Activated T-helper 1 cell treated with anti-CD3 and anti-CD28 coated beads, Interleukin-2, amount 50 U/mL, for 16 hours (primary cell): ENCODE data around the gene CCDC51.
A peak's percentile ranks its signal among the peaks of the same experiment; 100 is the strongest.
"Not testable (repeated sequence)": the region's sequence is repeated elsewhere in the genome, so short reads cannot be mapped to it uniquely, and the experiment has no call there.

ENCODE experiments used
- DNase-seq, 2 donors: peaks; one replicate each; pipeline ENCODE4 v3.0.0-alpha.2; 2020; ENCODE audit warnings: low read depth in 1 of 2, low spot score in 1 of 2

CCDC51 gene

GRCh38 chr3:48407542-48408099 lies 32.3 kb downstream of the CCDC51 start:
- no peak for DNase-seq

- DNase-seq = no peak
These were observed 33.2 kb downstream of the CCDC51 start for GRCh38 chr3:48406443-48407431.

- no peak for DNase-seq
These were observed 33.9 kb downstream of the CCDC51 start for GRCh38 chr3:48405971-48406370.

- no peak for DNase-seq
These were observed 34.5 kb downstream of the CCDC51 start for GRCh38 chr3:48405343-48405881.

GRCh38 chr3:48404440-48405342 lies 35.2 kb downstream of the CCDC51 start:
- DNase-seq = no peak

GRCh38 chr3:48403533-48404439 lies 36.1 kb downstream of the CCDC51 start:
- DNase-seq = peak in 1 of 2 donors; percentile 1

GRCh38 chr3:48402907-48403306 lies 37.0 kb downstream of the CCDC51 start:
- no peak for DNase-seq

- DNase-seq = no peak
These were observed 37.6 kb downstream of the CCDC51 start for GRCh38 chr3:48402281-48402732.

GRCh38 chr3:48401434-48401901 lies 38.5 kb downstream of the CCDC51 start:
- DNase-seq = not testable (repeated sequence)

GRCh38 chr3:48400824-48401433 lies 39.0 kb downstream of the CCDC51 start:
- DNase-seq = peak; percentile 19 to 42

- no peak for DNase-seq
These were observed 40.3 kb downstream of the CCDC51 start for GRCh38 chr3:48399387-48400172.

GRCh38 chr3:48398701-48399386 lies 41.1 kb downstream of the CCDC51 start:
- no peak for DNase-seq

GRCh38 chr3:48397767-48398681 lies 41.9 kb downstream of the CCDC51 start:
- DNase-seq = no peak

GRCh38 chr3:48395714-48396113 lies 44.2 kb downstream of the CCDC51 start:
- no peak for DNase-seq

- no peak for DNase-seq
These were observed 45.5 kb downstream of the CCDC51 start for GRCh38 chr3:48394391-48394790.

- no peak for DNase-seq
These were observed 51.0 kb downstream of the CCDC51 start for GRCh38 chr3:48388966-48389365.

GRCh38 chr3:48387634-48388033 lies 52.3 kb downstream of the CCDC51 start:
- no peak for DNase-seq
